HL-60 (cell line): Measurements from ENCODE around the gene DHRS2.

Experiments
- SPI1 ChIP-seq: IDR thresholded peaks from 2 replicates; pipeline ENCODE4 v1.6.1; 2012; ENCODE audit warnings: low read depth, mild to moderate bottlenecking, borderline replicate concordance
- TF ChIP-seq, protein P1 (sequence below): IDR thresholded peaks from 2 replicates; pipeline ENCODE4 v1.6.1; 2012; ENCODE audit warnings: low read depth; ENCODE audit not compliant: insufficient replicate concordance
- TF ChIP-seq, protein P2 (sequence below): IDR thresholded peaks from one replicate; pipeline ENCODE4 v1.5.1; 2011; ENCODE audit warnings: low read length, control low read depth, inconsistent platforms; ENCODE audit not compliant: insufficient read depth

DNA sequence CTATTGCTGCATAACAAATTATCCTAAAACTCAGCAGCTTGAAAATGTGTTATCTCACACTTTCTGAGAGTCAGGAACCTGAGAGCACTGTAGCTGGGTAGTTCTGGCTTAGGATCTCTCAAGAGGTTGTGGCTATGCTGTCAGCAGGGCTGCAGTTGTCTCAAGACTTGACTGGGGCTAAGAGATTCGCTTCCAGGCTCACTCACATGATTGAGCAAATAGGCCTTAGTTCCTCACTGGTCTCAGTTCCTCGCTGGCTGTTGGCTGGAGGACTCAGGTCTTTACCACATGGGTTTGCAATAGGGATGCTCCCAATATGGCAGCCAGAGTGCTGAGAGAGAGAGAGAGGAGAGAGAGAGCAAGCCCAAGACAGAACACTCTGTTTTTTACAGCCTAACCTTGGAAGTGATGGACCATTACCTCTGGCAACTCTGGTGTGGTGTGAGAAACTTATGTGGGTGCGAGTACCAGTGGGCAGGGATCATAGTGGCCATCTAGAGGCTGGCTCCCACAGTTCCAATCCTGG is 15.9 kb upstream of the DHRS2 start:
- no peak for TF ChIP-seq SPI1
- TF ChIP-seq, protein P1, sequence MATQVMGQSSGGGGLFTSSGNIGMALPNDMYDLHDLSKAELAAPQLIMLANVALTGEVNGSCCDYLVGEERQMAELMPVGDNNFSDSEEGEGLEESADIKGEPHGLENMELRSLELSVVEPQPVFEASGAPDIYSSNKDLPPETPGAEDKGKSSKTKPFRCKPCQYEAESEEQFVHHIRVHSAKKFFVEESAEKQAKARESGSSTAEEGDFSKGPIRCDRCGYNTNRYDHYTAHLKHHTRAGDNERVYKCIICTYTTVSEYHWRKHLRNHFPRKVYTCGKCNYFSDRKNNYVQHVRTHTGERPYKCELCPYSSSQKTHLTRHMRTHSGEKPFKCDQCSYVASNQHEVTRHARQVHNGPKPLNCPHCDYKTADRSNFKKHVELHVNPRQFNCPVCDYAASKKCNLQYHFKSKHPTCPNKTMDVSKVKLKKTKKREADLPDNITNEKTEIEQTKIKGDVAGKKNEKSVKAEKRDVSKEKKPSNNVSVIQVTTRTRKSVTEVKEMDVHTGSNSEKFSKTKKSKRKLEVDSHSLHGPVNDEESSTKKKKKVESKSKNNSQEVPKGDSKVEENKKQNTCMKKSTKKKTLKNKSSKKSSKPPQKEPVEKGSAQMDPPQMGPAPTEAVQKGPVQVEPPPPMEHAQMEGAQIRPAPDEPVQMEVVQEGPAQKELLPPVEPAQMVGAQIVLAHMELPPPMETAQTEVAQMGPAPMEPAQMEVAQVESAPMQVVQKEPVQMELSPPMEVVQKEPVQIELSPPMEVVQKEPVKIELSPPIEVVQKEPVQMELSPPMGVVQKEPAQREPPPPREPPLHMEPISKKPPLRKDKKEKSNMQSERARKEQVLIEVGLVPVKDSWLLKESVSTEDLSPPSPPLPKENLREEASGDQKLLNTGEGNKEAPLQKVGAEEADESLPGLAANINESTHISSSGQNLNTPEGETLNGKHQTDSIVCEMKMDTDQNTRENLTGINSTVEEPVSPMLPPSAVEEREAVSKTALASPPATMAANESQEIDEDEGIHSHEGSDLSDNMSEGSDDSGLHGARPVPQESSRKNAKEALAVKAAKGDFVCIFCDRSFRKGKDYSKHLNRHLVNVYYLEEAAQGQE: no peak
- TF ChIP-seq, protein P2, sequence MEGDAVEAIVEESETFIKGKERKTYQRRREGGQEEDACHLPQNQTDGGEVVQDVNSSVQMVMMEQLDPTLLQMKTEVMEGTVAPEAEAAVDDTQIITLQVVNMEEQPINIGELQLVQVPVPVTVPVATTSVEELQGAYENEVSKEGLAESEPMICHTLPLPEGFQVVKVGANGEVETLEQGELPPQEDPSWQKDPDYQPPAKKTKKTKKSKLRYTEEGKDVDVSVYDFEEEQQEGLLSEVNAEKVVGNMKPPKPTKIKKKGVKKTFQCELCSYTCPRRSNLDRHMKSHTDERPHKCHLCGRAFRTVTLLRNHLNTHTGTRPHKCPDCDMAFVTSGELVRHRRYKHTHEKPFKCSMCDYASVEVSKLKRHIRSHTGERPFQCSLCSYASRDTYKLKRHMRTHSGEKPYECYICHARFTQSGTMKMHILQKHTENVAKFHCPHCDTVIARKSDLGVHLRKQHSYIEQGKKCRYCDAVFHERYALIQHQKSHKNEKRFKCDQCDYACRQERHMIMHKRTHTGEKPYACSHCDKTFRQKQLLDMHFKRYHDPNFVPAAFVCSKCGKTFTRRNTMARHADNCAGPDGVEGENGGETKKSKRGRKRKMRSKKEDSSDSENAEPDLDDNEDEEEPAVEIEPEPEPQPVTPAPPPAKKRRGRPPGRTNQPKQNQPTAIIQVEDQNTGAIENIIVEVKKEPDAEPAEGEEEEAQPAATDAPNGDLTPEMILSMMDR: no peak
